COLO668 (cell line): ENCODE data around the gene NLGN3.
"Not testable (repeated sequence)": the region's sequence is repeated elsewhere in the genome, so short reads cannot be mapped to it uniquely, and the experiment has no call there.

Experiments
- DNase-seq: peaks from one replicate; lab custom pipeline; 2025; ENCODE audit not compliant: unreplicated experiment; lab: John Stamatoyannopoulos, UW

The NLGN3 gene

GRCh38 chrX:71169586-71169985 lies 24.9 kb downstream of the NLGN3 start:
- DNase-seq = no peak

- no peak for DNase-seq
Measured at GRCh38 chrX:71170660-71171059, 26.0 kb downstream of the NLGN3 start.

- DNase-seq = no peak
Measured at GRCh38 chrX:71171110-71171801, 26.6 kb downstream of the NLGN3 start.

DNA sequence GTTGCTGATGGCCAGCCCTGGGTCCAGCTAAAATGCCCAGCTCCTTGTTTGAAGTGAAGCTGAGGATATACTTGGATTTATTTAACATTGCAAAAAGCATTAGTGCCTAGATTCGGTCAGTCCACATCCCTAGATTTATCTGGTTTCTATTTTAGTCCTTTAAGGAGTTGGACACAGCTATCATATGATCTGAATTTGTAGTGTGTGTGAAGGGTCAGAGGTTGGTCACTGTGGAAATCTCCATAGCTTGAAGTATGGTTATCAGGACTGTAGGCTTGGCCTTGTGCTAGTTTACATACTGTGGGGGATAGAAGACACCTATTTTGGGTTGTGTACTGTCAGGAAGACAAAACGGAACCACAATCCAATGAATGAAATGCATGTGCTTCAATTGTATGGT lies 28.8 kb downstream of the NLGN3 start:
- DNase-seq = no peak

GRCh38 chrX:71174795-71175194 lies 30.2 kb downstream of the NLGN3 start:
- DNase-seq = no peak

DNA sequence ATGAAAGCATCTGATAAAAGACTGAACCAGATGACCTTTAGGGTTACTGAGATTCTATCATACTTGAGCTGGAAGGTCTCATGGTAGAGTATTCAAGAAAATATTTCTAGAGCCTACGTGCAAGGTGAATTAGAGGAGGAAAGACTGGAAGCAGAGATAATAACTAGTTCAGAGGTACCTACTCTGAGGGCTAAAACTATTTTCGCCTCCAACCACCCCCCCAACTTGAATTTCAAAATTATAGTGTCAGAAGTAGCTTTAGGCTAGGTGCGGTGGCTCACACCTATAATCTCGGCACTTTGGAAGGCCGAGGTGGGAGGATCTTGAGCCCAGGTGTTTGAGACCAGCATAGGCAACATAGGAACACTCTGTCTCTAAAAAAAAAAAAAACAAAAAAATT lies 30.9 kb downstream of the NLGN3 start:
- DNase-seq = no peak

GRCh38 chrX:71177327-71177726 lies 32.7 kb downstream of the NLGN3 start:
- DNase-seq = no peak

- DNase-seq = peak; percentile 28
Measured at GRCh38 chrX:71178908-71179307, 34.3 kb downstream of the NLGN3 start.

GRCh38 chrX:71180579-71181265 lies 36.1 kb downstream of the NLGN3 start:
- DNase-seq = not testable (repeated sequence)

GRCh38 chrX:71181558-71181909 lies 36.9 kb downstream of the NLGN3 start:
- DNase-seq = no peak

DNA sequence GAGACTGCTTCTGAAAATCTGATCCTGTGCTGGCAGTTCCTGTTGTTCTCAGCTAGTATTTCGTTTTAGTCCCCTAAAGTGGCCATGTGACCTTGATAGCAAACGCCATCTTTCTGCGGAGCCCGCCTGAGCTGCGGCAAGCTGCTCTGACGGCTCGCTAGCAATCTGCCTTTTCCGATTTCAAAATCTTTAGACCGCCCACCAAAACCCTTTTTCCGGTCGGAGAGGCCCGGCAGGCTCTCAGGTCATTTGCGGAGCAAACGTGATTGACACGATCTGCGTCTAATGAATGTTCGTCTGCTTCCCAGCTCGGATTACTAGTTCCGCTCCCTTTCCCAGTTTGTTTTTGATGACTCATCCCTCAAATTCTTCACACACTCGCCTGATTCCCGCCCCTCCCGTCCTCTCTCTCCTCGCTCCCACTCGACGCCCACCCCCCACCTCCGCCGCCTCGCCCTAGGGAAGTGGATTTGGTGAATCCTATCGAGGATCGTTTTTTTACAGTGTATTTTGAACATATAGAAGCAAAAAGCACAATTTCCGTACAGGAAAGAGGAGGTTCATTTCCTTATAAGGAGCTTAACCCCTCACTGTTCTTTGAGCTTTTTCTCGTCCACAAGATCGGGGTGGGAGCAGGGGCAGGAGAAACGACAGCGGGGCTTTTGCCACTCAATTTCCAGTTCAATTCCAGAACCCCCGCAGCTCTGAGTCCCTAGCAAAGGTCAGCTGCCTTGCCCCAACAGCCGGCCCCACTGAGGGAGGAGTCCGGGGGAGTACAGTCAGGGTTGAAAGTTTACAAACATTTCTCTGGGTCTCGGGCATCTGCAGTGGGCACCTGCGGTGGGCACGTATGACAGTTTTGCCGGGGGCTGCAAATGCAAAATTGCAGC lies 37.5 kb downstream of the NLGN3 start:
- DNase-seq = peak; percentile 75

GRCh38 chrX:71182871-71183270 lies 38.2 kb downstream of the NLGN3 start:
- no peak for DNase-seq

DNA sequence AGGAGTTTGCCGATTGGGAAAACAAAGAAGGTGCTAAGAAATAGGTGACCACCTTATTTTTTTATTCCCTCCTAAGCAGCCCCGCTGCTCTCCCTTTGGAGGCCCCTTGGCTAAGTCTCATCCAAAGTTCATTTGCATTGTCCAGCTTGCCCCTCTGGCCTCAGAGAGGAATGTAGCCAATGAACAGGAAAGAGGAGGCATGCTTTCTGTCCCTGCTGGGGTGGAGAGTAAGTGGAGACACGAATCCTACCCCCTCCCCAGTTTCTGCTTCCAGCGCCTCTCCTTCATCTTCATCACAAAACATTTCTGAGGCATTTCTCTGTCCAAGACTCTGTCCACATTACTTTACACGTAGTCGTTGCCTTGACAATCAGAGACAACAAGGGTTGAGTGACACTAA lies 38.7 kb downstream of the NLGN3 start:
- no peak for DNase-seq

DNA sequence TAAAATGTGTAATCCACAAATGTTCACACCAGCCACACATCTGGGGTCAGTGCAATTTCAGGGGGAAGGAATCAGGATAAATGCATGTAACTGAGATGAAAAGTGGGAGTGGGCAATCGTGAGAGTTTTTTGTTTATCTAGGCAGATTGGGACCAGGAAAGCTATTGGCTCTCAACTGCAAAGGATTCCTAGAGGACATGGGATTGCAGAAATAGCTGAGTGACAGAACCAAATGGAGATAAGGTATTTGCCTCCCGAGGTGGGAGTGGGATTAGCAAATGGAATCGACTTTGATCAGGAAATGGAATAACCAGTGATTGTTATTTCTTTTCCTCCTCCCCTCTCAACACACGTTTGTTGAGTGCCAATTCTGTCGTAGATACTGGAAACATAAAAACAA lies 39.5 kb downstream of the NLGN3 start:
- no peak for DNase-seq

- DNase-seq = peak; percentile 3
Measured at GRCh38 chrX:71184803-71185495, 40.3 kb downstream of the NLGN3 start.

- no peak for DNase-seq
Measured at GRCh38 chrX:71191248-71191647, 46.6 kb downstream of the NLGN3 start.

DNA sequence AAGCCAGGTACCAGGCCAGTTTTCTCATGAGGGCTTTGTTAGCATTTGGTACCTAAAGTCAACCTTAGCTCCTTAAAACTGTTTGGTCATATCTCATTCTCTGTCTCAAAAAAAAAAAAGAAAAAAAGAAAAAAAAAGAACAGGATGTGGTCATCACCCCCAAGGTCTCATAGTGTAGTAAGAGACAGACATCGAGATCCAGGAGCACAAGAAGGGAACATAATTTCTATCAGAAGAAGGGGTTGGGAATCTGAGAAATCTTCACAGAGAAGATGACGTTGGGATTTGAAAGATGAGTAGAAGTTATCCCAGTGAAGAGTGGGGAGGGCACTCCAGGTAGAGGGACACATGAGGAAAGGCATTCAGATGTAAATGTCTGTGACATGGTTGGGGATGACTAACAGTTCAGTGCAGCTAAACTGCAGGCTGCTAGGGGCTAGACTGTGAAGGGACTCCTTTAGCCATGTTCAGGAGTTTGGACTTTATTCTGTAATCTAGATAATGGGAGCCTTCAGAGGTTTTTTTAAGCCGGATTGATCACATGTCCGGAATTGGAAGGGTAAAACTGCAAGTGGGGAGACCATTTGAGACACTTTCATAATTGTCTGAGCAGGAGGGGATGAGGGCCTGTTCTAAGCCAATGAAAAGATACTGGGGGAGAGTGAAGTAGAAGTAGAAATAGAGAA lies 51.5 kb downstream of the NLGN3 start:
- no peak for DNase-seq

GRCh38 chrX:71198066-71198465 lies 53.4 kb downstream of the NLGN3 start:
- no peak for DNase-seq

GRCh38 chrX:71199252-71200008 lies 54.8 kb downstream of the NLGN3 start:
- no peak for DNase-seq

DNA sequence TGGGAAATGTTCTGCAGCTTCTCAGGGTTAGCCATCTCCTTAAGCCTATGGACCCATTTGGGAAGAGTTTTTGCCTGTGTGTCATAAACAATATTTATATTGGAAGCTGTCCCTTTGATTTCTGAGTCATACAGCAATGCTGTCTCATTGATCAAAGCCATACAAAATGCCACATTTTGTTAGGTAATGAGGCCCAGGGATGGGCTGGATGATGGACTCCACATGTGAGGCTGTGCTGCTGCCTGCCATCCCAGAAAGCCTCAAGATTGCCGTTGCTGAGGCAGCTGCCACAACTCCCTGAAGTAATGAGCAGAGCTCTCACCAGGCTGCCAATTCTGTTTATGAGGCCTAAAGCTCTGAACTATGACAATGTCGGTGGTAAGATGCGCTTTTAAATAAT lies 66.2 kb downstream of the NLGN3 start:
- DNase-seq = no peak
